ENCODE measurements around the gene ABCC8.

The ABCC8 gene

DNA sequence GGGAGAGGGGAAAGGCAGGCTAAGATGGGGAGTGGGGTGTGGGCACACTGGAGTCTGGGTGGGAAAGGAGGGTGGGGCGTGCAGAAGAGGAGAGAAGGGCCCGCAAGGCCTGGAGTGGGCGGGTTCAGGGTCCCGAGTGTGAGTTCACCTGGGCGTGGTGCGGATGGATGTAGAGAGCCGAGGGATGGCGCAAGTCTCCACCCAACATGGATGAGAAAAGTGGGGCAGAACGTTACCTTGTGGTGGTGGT lies 364 bp upstream of the ABCC8 start:
- no peaks in the 10 kb centered on the region for H3K36me3 ChIP-seq
- H3K4me2 ChIP-seq = no peak overlapping the region
- no peak for TF ChIP-seq Cebpa-rat (IDR thresholded peaks at IDR 0.05)
- no peak overlapping the region for H3K4me3 ChIP-seq
- peaks cover 12% of the 10 kb centered on the region; the same call in 1 of the 2 replicates for H3K4me1 ChIP-seq
- H4K20me1 ChIP-seq = peaks cover 9% of the 10 kb centered on the region; the same call in 1 of the 2 replicates
- H3K27me3 ChIP-seq = peaks cover 65% of the 10 kb centered on the region
- no peaks in the 10 kb centered on the region for H3K9me3 ChIP-seq
- H3K9ac ChIP-seq = no peak overlapping the region
- H3K27ac ChIP-seq = no peak overlapping the region

DNA sequence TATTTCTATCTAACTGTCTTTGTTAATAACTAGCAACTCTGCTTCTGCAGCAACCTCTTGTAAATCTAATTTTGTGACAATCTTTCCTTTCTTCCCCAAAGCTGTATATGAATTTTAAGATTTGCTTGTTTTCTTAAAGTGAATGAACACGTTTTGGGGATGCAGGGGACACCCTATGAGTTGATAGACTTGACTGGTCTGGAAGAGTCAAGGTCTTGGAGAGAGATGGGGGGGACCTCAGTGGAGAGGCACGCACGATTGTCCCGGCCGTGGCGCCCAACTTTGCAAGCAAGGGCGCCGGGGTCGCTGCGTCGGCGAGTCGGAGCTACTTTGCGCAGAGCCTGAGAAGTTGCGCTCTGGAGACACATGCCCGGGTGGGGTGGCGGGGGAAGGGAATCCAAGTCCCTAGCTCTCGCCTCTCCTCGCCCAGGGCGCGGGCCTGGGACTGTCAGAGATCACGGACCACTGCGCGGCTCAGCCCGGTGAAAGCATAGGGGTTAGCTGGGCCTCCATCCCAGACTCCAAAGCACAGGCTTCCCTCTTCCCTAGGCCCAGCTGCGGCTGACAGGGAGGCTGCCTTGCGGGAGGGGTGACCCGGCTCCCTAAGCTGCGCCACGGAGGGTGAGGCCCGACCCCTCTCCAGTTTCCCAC lies 854 bp downstream of the ABCC8 start:
- Histone ChIP-seq H3K27me3 (peaks cover 65% of the 10 kb centered on the region), H3K4me1 (peaks cover 5% of the 10 kb centered on the region; the same call in 1 of the 2 replicates), H3K27ac (no peak overlapping the region), H4K20me1 (peaks cover 9% of the 10 kb centered on the region; the same call in 1 of the 2 replicates), H3K9ac (no peak overlapping the region), H3K9me3 (no peaks in the 10 kb centered on the region), H3K4me3 (peak overlapping the region; percentile 50), H3K4me2 (peak overlapping the region; percentile 48), H3K36me3 (no peaks in the 10 kb centered on the region)
- TF ChIP-seq Cebpa-rat (IDR thresholded peaks at IDR 0.05) = no peak

DNA sequence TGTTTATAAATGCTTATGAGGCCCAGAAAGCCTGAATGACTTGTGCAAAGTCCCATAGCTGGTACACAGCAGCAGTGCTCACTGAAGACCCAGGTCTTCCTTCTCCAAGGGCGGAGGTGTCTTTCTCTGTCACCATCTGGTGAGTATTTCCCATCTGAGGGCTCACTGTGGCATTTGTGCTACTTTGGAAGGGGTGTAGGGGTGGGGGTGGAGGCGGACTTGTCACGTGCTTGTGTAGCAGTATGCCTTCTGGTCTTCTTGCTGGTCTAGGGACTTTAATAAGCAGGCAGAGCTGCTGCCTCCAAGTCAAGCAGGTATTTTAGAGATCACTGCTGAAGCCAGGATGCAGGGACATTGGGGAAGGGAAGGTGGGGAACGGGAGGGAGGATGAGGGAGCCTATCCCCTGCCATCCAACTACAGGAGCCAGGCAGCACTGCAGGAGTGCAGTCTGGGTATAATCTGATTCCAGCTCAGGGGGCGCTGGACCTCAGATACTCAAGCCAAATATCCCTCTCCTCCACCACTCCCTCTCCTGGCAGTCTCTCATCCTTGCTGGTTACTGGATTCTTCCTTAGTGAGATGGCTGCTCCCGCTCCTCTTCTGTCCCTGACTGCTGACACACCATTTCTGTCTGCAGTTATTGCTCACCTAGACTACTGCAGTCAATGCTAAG lies 3.4 kb downstream of the ABCC8 start:
- no peak overlapping the region for H3K4me3 ChIP-seq

DNA sequence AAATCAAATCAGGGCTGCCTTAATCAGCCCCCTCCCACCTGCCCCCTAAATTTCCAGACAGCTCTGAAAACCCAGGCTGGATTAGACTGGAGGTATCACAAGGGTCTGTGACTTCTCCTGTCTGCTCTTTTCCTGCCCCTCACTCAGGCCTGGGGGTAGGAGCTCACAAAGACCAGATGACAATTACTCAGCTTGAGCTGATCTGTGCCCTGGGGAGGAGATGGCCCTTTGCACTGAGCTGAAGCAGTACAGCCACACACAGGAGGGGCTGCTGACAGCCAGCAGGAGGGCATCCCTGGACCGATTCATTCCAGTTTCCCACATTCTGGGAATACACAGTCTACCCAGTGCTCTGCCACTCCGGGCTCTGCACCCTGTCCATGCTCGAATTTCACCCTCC lies 4.2 kb downstream of the ABCC8 start:
- H3K27me3 ChIP-seq = peaks cover 48% of the 10 kb centered on the region
- TF ChIP-seq Cebpa-rat (IDR thresholded peaks at IDR 0.05) = no peak
- H3K4me2 ChIP-seq = no peak overlapping the region
- H3K9ac ChIP-seq = no peak overlapping the region
- H3K4me3 ChIP-seq = no peak overlapping the region
- no peaks in the 10 kb centered on the region for H3K9me3 ChIP-seq
- H3K36me3 ChIP-seq = no peaks in the 10 kb centered on the region
- peaks cover 9% of the 10 kb centered on the region; the same call in 1 of the 2 replicates for H4K20me1 ChIP-seq
- no peak overlapping the region for H3K27ac ChIP-seq
- peaks cover 5% of the 10 kb centered on the region; the same call in 1 of the 2 replicates for H3K4me1 ChIP-seq

More for the DNA sequence above, 3.4 kb downstream of the ABCC8 start:
- Histone ChIP-seq H3K9ac (no peak overlapping the region), H3K27me3 (peaks cover 55% of the 10 kb centered on the region), H3K36me3 (no peaks in the 10 kb centered on the region), H3K27ac (no peak overlapping the region), H3K4me2 (no peak overlapping the region), H3K9me3 (no peaks in the 10 kb centered on the region), H3K4me1 (peaks cover 5% of the 10 kb centered on the region; the same call in 1 of the 2 replicates), H4K20me1 (peaks cover 9% of the 10 kb centered on the region; the same call in 1 of the 2 replicates)
- no peak for TF ChIP-seq Cebpa-rat (IDR thresholded peaks at IDR 0.05)

DNA sequence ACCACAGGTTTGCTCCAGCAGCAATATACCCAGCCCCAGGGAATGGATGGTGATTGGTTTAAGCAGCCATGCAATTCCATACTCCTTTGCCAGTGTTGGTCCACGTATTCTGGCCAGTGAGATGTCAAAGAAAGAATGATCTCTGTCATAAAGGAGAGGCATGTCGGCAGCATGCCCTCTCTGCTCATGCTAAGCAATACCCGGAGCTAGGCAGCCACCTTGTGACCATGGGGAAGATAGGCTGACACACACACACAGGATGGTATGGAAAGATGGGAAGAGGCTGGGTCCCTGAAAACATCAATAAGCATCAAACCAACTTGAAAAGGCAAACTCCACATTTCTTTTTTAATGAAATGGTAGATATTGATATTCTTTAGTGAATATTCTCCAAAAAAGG lies 5.1 kb downstream of the ABCC8 start:
- H3K4me2 ChIP-seq = no peak overlapping the region
- H3K9ac ChIP-seq = no peak overlapping the region
- no peaks in the 10 kb centered on the region for H3K36me3 ChIP-seq
- peaks cover 5% of the 10 kb centered on the region; the same call in 1 of the 2 replicates for H3K4me1 ChIP-seq
- no peaks in the 10 kb centered on the region for H3K9me3 ChIP-seq
- H3K4me3 ChIP-seq = no peak overlapping the region
- H4K20me1 ChIP-seq = peaks cover 9% of the 10 kb centered on the region; the same call in 1 of the 2 replicates
- peaks cover 38% of the 10 kb centered on the region for H3K27me3 ChIP-seq
- H3K27ac ChIP-seq = no peak overlapping the region
- TF ChIP-seq Cebpa-rat (IDR thresholded peaks at IDR 0.05) = no peak

DNA sequence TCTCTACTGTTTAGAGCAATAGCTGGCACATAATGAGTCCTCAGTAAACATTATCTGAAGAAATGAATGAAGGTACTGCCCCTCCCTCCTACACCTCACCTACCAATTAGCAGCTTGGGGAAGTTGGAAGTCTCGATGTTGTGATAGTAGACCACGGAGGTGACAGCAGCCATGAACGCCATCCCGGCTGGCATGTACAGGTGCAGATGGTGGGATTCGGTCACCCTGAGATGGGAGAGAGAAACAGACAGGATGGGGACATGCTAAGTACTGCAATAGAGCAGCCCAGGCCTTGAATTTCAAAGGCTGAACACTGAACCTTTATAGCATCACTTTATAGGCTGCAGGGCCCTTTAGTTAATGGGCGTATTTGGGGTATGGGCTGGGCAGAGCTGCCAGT lies 6.6 kb downstream of the ABCC8 start:
- H3K4me3 ChIP-seq = no peak overlapping the region
- peaks cover 23% of the 10 kb centered on the region for H3K27me3 ChIP-seq

DNA sequence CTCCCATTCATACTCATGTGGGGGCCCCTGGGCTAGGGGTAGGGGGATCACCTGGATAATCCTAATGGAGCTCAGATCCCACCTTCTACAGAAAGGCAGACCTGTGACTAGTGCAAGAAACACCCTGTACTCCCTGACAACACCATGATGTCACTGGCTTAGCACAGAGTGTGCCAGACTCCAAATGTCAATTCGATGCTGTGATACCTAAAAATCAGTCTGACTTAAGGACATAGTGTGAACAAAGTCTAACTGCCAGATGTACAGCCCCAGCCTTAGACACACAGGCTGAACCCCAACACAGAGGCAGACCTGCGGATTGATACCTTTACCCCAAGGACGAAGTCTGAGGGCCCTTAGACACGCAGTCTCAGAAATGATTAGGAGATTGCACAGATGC lies 8.5 kb downstream of the ABCC8 start:
- Histone ChIP-seq H3K27ac (no peak overlapping the region), H3K4me1 (no peaks in the 10 kb centered on the region), H3K9me3 (no peaks in the 10 kb centered on the region), H3K27me3 (peaks cover 6% of the 10 kb centered on the region), H3K36me3 (no peaks in the 10 kb centered on the region), H3K4me3 (no peak overlapping the region), H3K4me2 (no peak overlapping the region), H3K9ac (no peak overlapping the region), H4K20me1 (no peaks in the 10 kb centered on the region)
- TF ChIP-seq Cebpa-rat (IDR thresholded peaks at IDR 0.05) = no peak

More for the DNA sequence above, 6.6 kb downstream of the ABCC8 start:
- Histone ChIP-seq H3K9ac (no peak overlapping the region), H3K9me3 (no peaks in the 10 kb centered on the region), H4K20me1 (no peaks in the 10 kb centered on the region), H3K4me2 (no peak overlapping the region), H3K27ac (no peak overlapping the region), H3K4me1 (no peaks in the 10 kb centered on the region), H3K36me3 (no peaks in the 10 kb centered on the region)
- TF ChIP-seq Cebpa-rat (IDR thresholded peaks at IDR 0.05) = no peak

DNA sequence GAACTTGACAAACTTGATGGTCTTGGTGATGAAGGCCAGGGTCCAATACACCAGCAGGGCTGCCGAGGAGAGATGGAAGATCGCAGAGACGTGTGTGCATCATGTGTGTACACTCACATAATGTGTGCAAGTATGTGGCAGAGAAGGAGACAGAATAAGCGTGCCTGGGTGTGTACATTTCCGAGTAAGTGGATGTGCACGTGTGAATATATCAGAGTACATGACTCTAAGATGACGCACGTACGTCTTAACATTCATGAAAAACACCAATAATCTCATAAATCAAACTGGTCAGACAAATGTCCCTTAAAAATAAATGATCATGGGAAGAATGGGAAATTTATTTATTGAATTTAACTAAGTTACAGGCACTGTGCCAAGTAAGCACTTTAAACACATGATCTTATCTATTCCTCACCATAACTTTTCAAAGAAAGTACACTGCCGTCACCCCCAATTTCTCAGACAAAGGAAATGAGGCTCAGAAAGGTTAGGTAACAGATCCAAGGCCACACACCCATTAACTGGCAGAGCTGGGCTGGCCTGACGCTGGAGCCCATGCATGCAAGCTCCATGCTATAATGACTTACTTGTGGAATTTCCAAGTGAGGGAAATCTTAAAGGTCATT lies 13.0 kb downstream of the ABCC8 start:
- no peak for TF ChIP-seq Cebpa-rat (IDR thresholded peaks at IDR 0.05)
- H3K27me3 ChIP-seq = no peaks in the 10 kb centered on the region
- H3K27ac ChIP-seq = no peak overlapping the region
- H3K4me1 ChIP-seq = peaks cover 15% of the 10 kb centered on the region
- H3K4me2 ChIP-seq = no peak overlapping the region
- H3K9me3 ChIP-seq = no peaks in the 10 kb centered on the region
- no peak overlapping the region for H3K4me3 ChIP-seq
- no peak overlapping the region for H3K9ac ChIP-seq
- no peaks in the 10 kb centered on the region for H3K36me3 ChIP-seq
- no peaks in the 10 kb centered on the region for H4K20me1 ChIP-seq

DNA sequence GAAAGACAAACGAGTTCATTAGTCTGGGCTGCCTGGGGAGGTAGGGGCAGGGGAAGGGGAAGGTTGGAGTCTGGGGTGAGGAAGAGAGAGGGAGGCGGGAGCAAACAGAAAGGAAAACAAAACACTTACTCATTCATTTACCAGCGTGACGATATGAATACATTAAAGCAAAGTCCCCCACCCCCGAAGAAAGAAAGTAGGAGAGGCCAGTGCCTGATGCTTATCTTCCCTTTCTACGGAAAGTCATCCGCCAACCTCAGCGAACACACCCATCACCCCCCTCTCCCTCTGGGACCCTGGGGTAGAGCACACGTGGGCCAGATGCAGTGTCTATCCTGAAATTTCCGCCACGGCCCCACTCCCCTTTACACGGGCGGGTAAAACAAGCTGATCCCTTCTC lies 13.7 kb downstream of the ABCC8 start:
- Histone ChIP-seq H3K4me2 (no peak overlapping the region), H3K27me3 (no peaks in the 10 kb centered on the region), H4K20me1 (no peaks in the 10 kb centered on the region)

DNA sequence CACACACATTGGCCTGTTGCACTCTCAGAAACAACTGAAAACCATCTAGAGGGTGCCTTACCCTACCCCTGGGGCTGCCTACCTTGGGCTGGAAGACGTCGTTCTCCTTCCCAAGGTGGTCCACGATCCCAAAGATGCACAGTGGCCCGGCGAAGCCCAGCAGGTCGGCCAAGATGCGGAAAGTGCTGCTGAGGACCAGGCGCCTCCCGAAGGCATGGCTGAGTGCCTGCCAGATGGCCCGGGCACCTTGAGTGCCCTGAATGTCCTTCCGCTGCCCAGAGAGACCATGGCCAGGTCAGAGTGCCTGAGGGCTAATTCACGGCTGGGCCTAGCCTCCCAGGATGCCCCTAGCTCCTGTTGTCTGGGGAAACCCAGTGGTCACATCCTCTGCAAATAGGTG lies 16.2 kb downstream of the ABCC8 start:
- Histone ChIP-seq H3K27me3 (no peaks in the 10 kb centered on the region), H3K4me1 (peaks cover 41% of the 10 kb centered on the region), H3K27ac (no peak overlapping the region; the same call in 1 of the 2 replicates), H3K9me3 (no peaks in the 10 kb centered on the region), H4K20me1 (no peaks in the 10 kb centered on the region), H3K4me2 (no peak overlapping the region), H3K4me3 (no peak overlapping the region), H3K9ac (no peak overlapping the region), H3K36me3 (no peaks in the 10 kb centered on the region)
- no peak for TF ChIP-seq Cebpa-rat (IDR thresholded peaks at IDR 0.05)

More for the DNA sequence above, 13.7 kb downstream of the ABCC8 start:
- no peak overlapping the region for H3K27ac ChIP-seq
- peaks cover 22% of the 10 kb centered on the region for H3K4me1 ChIP-seq
- no peaks in the 10 kb centered on the region for H3K36me3 ChIP-seq
- TF ChIP-seq Cebpa-rat (IDR thresholded peaks at IDR 0.05) = no peak
- H3K9me3 ChIP-seq = no peaks in the 10 kb centered on the region
- H3K9ac ChIP-seq = no peak overlapping the region
- no peak overlapping the region for H3K4me3 ChIP-seq
